ENCODE results near the gene FGFR2.

- TF ChIP-seq CTCF (IDR thresholded peaks at IDR 0.05) (no peak), POLR2A (IDR thresholded peaks at IDR 0.05) (no peak)
These were observed 13.3 kb upstream of the FGFR2 start for GRCh38 chr10:121611393-121612159.

Data from thyroid gland (tissue), 4 donors.